Measurements from ENCODE around the gene FRMPD1. TPM values are rescaled to one million over a fixed set of nuclear protein-coding genes. Genes with fewer than 3 reads are reported as not detected.
A peak's percentile ranks its signal among the peaks of the same experiment; 100 is the strongest.
"Not testable (repeated sequence)": the region's sequence is repeated elsewhere in the genome, so short reads cannot be mapped to it uniquely, and the experiment has no call there.

FRMPD1 gene
- total RNA-seq, 1 donor from 2014 or later: 38.1 TPM

GRCh38 chr9:37746448-37747270 lies 95.9 kb downstream of the FRMPD1 start:
- Mint-ChIP-seq H3K27me3 (ENCODE audit: unreplicated experiment) (peaks cover 19% of the 10 kb centered on the region), H3K27ac (ENCODE audit: unreplicated experiment) (no peak overlapping the region), H3K9me3 (ENCODE audit: unreplicated experiment) (peaks cover 10% of the 10 kb centered on the region), H3K4me1 (ENCODE audit: low read depth, unreplicated experiment) (peaks cover 36% of the 10 kb centered on the region), H3K36me3 (ENCODE audit: unreplicated experiment) (peaks cover 3% of the 10 kb centered on the region), H3K4me3 (ENCODE audit: unreplicated experiment) (no peak overlapping the region)
- no peak for DNase-seq
- TF ChIP-seq, protein P1, sequence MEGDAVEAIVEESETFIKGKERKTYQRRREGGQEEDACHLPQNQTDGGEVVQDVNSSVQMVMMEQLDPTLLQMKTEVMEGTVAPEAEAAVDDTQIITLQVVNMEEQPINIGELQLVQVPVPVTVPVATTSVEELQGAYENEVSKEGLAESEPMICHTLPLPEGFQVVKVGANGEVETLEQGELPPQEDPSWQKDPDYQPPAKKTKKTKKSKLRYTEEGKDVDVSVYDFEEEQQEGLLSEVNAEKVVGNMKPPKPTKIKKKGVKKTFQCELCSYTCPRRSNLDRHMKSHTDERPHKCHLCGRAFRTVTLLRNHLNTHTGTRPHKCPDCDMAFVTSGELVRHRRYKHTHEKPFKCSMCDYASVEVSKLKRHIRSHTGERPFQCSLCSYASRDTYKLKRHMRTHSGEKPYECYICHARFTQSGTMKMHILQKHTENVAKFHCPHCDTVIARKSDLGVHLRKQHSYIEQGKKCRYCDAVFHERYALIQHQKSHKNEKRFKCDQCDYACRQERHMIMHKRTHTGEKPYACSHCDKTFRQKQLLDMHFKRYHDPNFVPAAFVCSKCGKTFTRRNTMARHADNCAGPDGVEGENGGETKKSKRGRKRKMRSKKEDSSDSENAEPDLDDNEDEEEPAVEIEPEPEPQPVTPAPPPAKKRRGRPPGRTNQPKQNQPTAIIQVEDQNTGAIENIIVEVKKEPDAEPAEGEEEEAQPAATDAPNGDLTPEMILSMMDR (IDR thresholded peaks at IDR 0.05; ENCODE audit: partially characterized antibody, unreplicated experiment): no peak

DNA sequence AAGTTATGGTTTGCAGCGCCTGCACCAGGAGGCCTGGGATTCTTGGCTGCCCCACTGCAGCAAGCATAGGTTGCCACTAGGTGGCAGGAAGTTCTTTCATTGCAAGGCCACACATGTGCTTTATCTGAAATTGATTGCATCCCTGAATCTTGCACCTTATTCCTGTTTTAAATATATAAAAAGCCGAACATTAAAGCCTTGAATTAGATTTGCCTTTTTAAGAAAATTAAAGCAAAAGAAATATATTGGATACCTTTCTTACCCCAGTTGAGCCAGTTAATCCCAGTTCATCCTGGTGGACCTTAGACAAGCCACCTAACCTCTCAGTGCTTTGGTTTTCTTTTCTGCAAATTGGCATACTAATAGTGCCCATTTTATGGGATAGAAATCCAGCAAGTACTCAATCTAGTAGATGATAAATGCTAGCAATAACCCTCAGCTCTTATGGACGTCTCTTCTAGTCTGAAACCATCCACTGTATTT lies 96.6 kb downstream of the FRMPD1 start:
- H3K4me1 Mint-ChIP-seq (ENCODE audit: low read depth, unreplicated experiment): peaks cover 31% of the 10 kb centered on the region
- peaks cover 5% of the 10 kb centered on the region for H3K9me3 Mint-ChIP-seq (ENCODE audit: unreplicated experiment)
- peak; percentile 77 for DNase-seq
- no peak overlapping the region for H3K27ac Mint-ChIP-seq (ENCODE audit: unreplicated experiment)
- peaks cover 14% of the 10 kb centered on the region for H3K27me3 Mint-ChIP-seq (ENCODE audit: unreplicated experiment)
- TF ChIP-seq, protein P1 (IDR thresholded peaks at IDR 0.05; ENCODE audit: partially characterized antibody, unreplicated experiment): peak; percentile 87
- no peak overlapping the region for H3K4me3 Mint-ChIP-seq (ENCODE audit: unreplicated experiment)
- peaks cover 3% of the 10 kb centered on the region for H3K36me3 Mint-ChIP-seq (ENCODE audit: unreplicated experiment)

GRCh38 chr9:37749129-37749528 lies 98.4 kb downstream of the FRMPD1 start:
- TF ChIP-seq, protein P1 (IDR thresholded peaks at IDR 0.05; ENCODE audit: partially characterized antibody, unreplicated experiment): no peak
- H3K27me3 Mint-ChIP-seq (ENCODE audit: unreplicated experiment): peaks cover 15% of the 10 kb centered on the region
- H3K9me3 Mint-ChIP-seq (ENCODE audit: unreplicated experiment): peaks cover 9% of the 10 kb centered on the region
- no peak overlapping the region for H3K27ac Mint-ChIP-seq (ENCODE audit: unreplicated experiment)
- no peak overlapping the region for H3K4me3 Mint-ChIP-seq (ENCODE audit: unreplicated experiment)
- DNase-seq: no peak
- peaks cover 3% of the 10 kb centered on the region for H3K36me3 Mint-ChIP-seq (ENCODE audit: unreplicated experiment)
- H3K4me1 Mint-ChIP-seq (ENCODE audit: low read depth, unreplicated experiment): peaks cover 35% of the 10 kb centered on the region

DNA sequence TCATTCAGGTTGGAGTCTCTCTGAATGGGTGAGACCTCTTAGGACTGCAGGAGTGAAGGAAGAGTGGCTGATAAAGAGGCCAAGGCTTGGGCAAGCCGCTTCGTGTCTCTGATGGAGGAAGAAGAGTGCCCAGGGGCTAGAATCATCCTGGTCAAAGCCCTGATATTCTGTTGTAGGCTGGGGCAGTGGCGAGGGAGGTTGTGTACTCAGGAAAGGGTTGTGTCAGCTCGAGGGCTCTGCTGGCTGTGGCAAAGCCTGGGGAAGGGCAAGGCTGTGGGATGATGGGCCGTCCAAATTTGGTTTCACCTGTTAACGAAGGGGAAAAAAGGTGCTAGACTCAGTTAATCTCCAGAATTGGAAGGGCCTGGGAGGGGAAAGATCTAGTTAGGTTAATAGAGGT lies 100.4 kb downstream of the FRMPD1 start:
- Mint-ChIP-seq H3K4me1 (ENCODE audit: low read depth, unreplicated experiment) (peaks cover 31% of the 10 kb centered on the region), H3K27me3 (ENCODE audit: unreplicated experiment) (peaks cover 14% of the 10 kb centered on the region), H3K9me3 (ENCODE audit: unreplicated experiment) (peaks cover 9% of the 10 kb centered on the region), H3K27ac (ENCODE audit: unreplicated experiment) (peak overlapping the region; percentile 62), H3K4me3 (ENCODE audit: unreplicated experiment) (no peak overlapping the region), H3K36me3 (ENCODE audit: unreplicated experiment) (no peaks in the 10 kb centered on the region)
- no peak for DNase-seq
- TF ChIP-seq, protein P1 (IDR thresholded peaks at IDR 0.05; ENCODE audit: partially characterized antibody, unreplicated experiment): no peak

DNA sequence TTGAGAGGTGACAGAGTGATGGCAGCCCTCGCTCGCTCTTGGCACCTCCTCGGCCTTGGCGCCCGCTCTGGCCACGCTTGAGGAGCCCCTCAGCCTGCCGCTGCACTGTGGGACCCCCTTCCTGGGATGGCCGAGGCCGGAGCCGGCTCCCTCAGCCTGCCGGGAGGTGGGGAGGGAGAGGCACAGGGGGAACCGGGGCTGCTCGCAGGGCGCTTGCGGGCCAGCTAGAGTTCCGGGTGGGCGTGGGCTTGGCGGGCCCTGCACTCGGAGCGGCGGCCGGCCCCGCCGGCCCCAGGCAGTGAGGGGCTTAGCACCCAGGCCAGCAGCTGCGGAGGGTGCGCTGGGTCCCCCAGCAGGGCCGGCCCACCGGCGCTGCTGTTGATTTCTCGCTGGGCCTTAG lies 101.0 kb downstream of the FRMPD1 start:
- not testable (repeated sequence) for H3K4me3 Mint-ChIP-seq (ENCODE audit: unreplicated experiment); DNase-seq; H3K27ac Mint-ChIP-seq (ENCODE audit: unreplicated experiment); H3K36me3 Mint-ChIP-seq (ENCODE audit: unreplicated experiment); H3K9me3 Mint-ChIP-seq (ENCODE audit: unreplicated experiment)
- H3K27me3 Mint-ChIP-seq (ENCODE audit: unreplicated experiment): peaks cover 14% of the 10 kb centered on the region
- peaks cover 31% of the 10 kb centered on the region for H3K4me1 Mint-ChIP-seq (ENCODE audit: low read depth, unreplicated experiment)

DNA sequence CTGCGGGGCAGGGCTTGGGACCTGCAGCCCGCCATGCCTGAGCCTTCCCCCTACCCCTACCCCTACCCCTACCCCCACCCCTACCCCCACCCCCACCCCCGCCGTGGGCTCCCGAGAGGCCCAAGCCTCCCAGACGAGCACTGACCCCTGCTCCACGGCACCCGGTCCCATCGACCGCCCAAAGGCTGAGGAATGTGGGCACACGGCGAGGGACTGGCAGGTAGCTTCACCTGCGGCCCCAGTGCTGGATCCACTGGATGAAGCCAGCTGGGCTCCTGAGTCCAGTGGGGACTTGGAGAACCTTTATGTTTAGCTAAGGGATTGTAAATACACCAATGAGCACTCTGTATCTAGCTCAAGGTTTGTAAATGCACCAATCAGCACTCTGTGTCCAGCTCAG lies 101.4 kb downstream of the FRMPD1 start:
- H3K9me3 Mint-ChIP-seq (ENCODE audit: unreplicated experiment); H3K36me3 Mint-ChIP-seq (ENCODE audit: unreplicated experiment); H3K27ac Mint-ChIP-seq (ENCODE audit: unreplicated experiment); DNase-seq: not testable (repeated sequence)
- Mint-ChIP-seq H3K4me1 (ENCODE audit: low read depth, unreplicated experiment) (peaks cover 27% of the 10 kb centered on the region), H3K4me3 (ENCODE audit: unreplicated experiment) (peak overlapping the region; percentile 90), H3K27me3 (ENCODE audit: unreplicated experiment) (peaks cover 11% of the 10 kb centered on the region)

Data from glutamatergic neuron (in vitro differentiated cells).